Endothelial cell of umbilical vein (primary cell): ENCODE data around the gene TENM4. TPM values are rescaled to one million over a fixed set of nuclear protein-coding genes. Genes with fewer than 3 reads are reported as not detected.

Experiments used
- BruUV-seq: library from RNA; stranded (reverse); fragments of 400-500 nt; replicated peaks from 2 replicates; lab custom pipeline; 2021; lab: Mats Ljungman, UMichigan
- CTCF ChIA-PET: fragments of 300-600, 350-600 bp; sonication (Branson Sonifier 250); formaldehyde crosslinking; loops from one replicate; lab custom pipeline; 2021; ENCODE audit warnings: antibody characterized with exemption, inconsistent platforms; lab: Charles Lee
- POLR2A ChIA-PET: fragments of 300-600, 350-600 bp; sonication (Branson Sonifier 250); formaldehyde crosslinking; loops from one replicate; lab custom pipeline; 2021; ENCODE audit warnings: antibody characterized with exemption, inconsistent platforms; lab: Charles Lee
- DNase-seq: peaks from one replicate; pipeline ENCODE4 v3.0.0-alpha.2; 2011; ENCODE audit warnings: low read depth, low spot score
- FAIRE-seq: peaks from 2 replicates; lab custom pipeline; 2011; peaks lifted over from hg19 to GRCh38; lab: Jason Lieb, UNC
- H2AFZ ChIP-seq: 2 replicates; pipeline ENCODE4 v1.6.0; 2012; ENCODE audit warnings: low read depth, low read length, control low read depth, inconsistent platforms
- H3K27ac ChIP-seq: 2 replicates; pipeline ENCODE4 v1.5.1; 2011; ENCODE audit warnings: low read depth, mild to moderate bottlenecking, control low read depth, low read length, moderate library complexity; ENCODE audit not compliant: insufficient read depth
- H3K27me3 ChIP-seq, 2 experiments: 2 replicates each; pipeline versions ENCODE4 v1.6.0 to v1.6.1; 2011; ENCODE audit warnings: low read length in 2 of 2, mixed read lengths in 1 of 2; ENCODE audit not compliant: control insufficient read depth in 2 of 2, insufficient read depth in 2 of 2
- H3K36me3 ChIP-seq, 2 experiments: 2 replicates in 1 of 2; 3 replicates in 1 of 2; pipeline ENCODE4 v1.5.1; 2011; ENCODE audit warnings: low read length in 2 of 2, mild to moderate bottlenecking in 1 of 2, moderate library complexity in 1 of 2; ENCODE audit not compliant: control insufficient read depth in 2 of 2, insufficient read depth in 2 of 2; ENCODE audit errors: extremely low read depth in 1 of 2
- H3K4me1 ChIP-seq: 3 replicates; pipeline ENCODE4 v1.5.1; 2011; ENCODE audit warnings: mild to moderate bottlenecking, low read length; ENCODE audit not compliant: control insufficient read depth, insufficient read depth; ENCODE audit errors: extremely low read depth
- H3K4me2 ChIP-seq: 2 replicates; pipeline ENCODE4 v1.6.1; 2011; ENCODE audit warnings: low read length, control low read depth, mixed read lengths; ENCODE audit not compliant: insufficient read depth
- H3K4me3 ChIP-seq, 3 experiments: fragments of 200-600 bp in 1 of 3; sonication (generic), shearing (Covaris generic) in 1 of 3; replicated peaks in 1 of 3; 2 replicates each; pipeline ENCODE4 v1.5.1; 2011 to 2016; ENCODE audit warnings: control low read depth in 3 of 3, low read length in 3 of 3, mild to moderate bottlenecking in 2 of 3, inconsistent platforms in 1 of 3, low read depth in 1 of 3, moderate library complexity in 1 of 3; ENCODE audit not compliant: insufficient read depth in 1 of 3
- H3K79me2 ChIP-seq: 2 replicates; pipeline ENCODE4 v1.6.0; 2012; ENCODE audit warnings: low read length, inconsistent platforms; ENCODE audit not compliant: control insufficient read depth, insufficient read depth
- H3K9ac ChIP-seq: replicated peaks from 2 replicates; pipeline ENCODE3; 2011; ENCODE audit warnings: low read length, control low read depth; ENCODE audit not compliant: insufficient read depth; ENCODE audit errors: extremely low read depth
- H3K9me1 ChIP-seq: replicated peaks from 3 replicates; pipeline ENCODE4 v1.6.0; 2011; ENCODE audit warnings: mild to moderate bottlenecking, low read length; ENCODE audit not compliant: control insufficient read depth, insufficient read depth; ENCODE audit errors: extremely low read depth
- H3K9me3 ChIP-seq: replicated peaks from 2 replicates; pipeline ENCODE4 v1.5.1; 2012; ENCODE audit warnings: low read length, inconsistent platforms; ENCODE audit not compliant: control insufficient read depth, insufficient read depth
- H4K20me1 ChIP-seq: replicated peaks from 2 replicates; pipeline ENCODE3; 2011; ENCODE audit warnings: mild to moderate bottlenecking, low read length; ENCODE audit not compliant: control insufficient read depth, insufficient read depth; ENCODE audit errors: extremely low read depth
- EZH2 ChIP-seq: IDR thresholded peaks from 2 replicates; pipeline ENCODE4 v1.6.1; 2012; ENCODE audit warnings: borderline replicate concordance, low read depth, mild to moderate bottlenecking, moderate library complexity, low read length, inconsistent platforms; ENCODE audit not compliant: severe bottlenecking
- FOS ChIP-seq: IDR thresholded peaks from 2 replicates; pipeline ENCODE4 v1.6.1; 2011; ENCODE audit warnings: mild to moderate bottlenecking, low read length, moderate library complexity, borderline replicate concordance; ENCODE audit not compliant: insufficient read depth
- JUN ChIP-seq: IDR thresholded peaks from 2 replicates; pipeline ENCODE4 v1.6.1; 2011; ENCODE audit warnings: borderline replicate concordance, low read depth; ENCODE audit not compliant: insufficient read length, insufficient read depth
- MYC ChIP-seq: IDR thresholded peaks from one replicate; pipeline ENCODE4 v1.6.1; 2011; ENCODE audit warnings: mild to moderate bottlenecking, low read depth, low read length
- dilution Hi-C: fragments of 300-500 bp; cut with MboI; formaldehyde crosslinking; loops from one replicate; pipeline ENCODE4 v1.15.0; 2019; ENCODE audit warnings: low sequenced_read_pairs; ENCODE audit not compliant: extremely low pct_ligation_motif_present
- intact Hi-C: fragments of 100-400 bp; cut with micrococcal nuclease; formaldehyde crosslinking; loops from one replicate; pipeline ENCODE4 v1.10.0; 2022
- polyA plus RNA-seq, 4 experiments: library from polyadenylated mRNA; depleted of rRNA in 3 of 4; stranded (reverse) in 3 of 4; unstranded in 1 of 4; fragments of >200 nt; gene quantifications; 2 replicates each; pipeline versions ENCODE4 v1.2.1 to v1.2.3, GENCODE V29; 2011 to 2012; ENCODE audit warnings: missing spikeins in 1 of 4
- total RNA-seq: library from RNA; stranded (reverse); gene quantifications from 2 replicates; pipeline ENCODE4 v1.2.3, GENCODE V29; 2021

TENM4 gene
- total and polyA plus RNA-seq, 2 donors (not counting 3 experiments of a cell fraction or from before 2014, with no cell fraction given) = 0.06 to 0.27 TPM

DNA sequence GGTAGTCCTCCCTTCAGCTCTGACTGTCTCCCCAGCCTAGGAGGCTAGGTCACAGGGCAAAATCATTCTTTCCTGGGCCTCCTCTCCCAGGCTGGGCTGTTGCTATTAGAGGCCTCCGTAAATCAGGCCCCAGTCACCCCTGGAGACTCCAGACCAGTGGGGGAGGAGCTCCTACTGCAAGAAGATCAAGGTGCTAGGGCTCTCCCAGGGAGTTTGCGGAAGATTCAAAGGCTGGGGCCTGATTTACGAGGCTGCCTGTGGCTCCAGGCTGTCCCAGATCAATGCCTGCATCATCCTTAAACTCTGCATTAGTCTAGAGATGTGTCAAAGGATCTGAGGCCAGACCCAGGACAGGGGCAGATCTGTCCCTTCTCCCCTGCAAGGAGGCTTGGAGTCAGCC is 346.2 kb downstream of the TENM4 start:
- Histone ChIP-seq H3K4me1 (peaks cover 9% of the 10 kb centered on the region), H3K9ac (no peak overlapping the region), H3K9me3 (no peaks in the 10 kb centered on the region), H3K79me2 (no peaks in the 10 kb centered on the region), H3K9me1 (no peaks in the 10 kb centered on the region), H3K4me3 (no peak overlapping the region), H3K27ac (no peak overlapping the region), H3K4me2 (no peak overlapping the region), H2AFZ (no peak overlapping the region), H3K27me3 (no peaks in the 10 kb centered on the region), H4K20me1 (no peaks in the 10 kb centered on the region), H3K36me3 (no peaks in the 10 kb centered on the region)
- intact Hi-C loops (loop anchor here (2.0 kb wide), 1 partner anchor 14 kb away; no protein-coding TSS in a partner anchor), dilution Hi-C loops (no loop called here)
- FAIRE-seq (no peak), DNase-seq (no peak)
- ChIA-PET POLR2A (no interaction called here), CTCF (interaction anchor here (0.9 to 2.9 kb wide), 4 partner anchors 15 to 449 kb away, joined by 3 to 7 read pairs (median 5); no protein-coding TSS in a partner anchor)
- no TSS peak for BruUV-seq
- TF ChIP-seq EZH2 = no peak

GRCh38 chr11:79092791-79093353 is 348.0 kb downstream of the TENM4 start:
- no peaks in the 10 kb centered on the region for H4K20me1 ChIP-seq
- POLR2A ChIA-PET = no interaction called here
- H3K27me3 ChIP-seq = no peaks in the 10 kb centered on the region
- H2AFZ ChIP-seq = no peak overlapping the region
- TF ChIP-seq EZH2 (no peak), MYC (no peak), JUN (peak; percentile 37), FOS (peak; percentile 65)
- no peak overlapping the region for H3K9ac ChIP-seq
- dilution Hi-C loops (no loop called here), intact Hi-C loops (no loop called here)
- BruUV-seq = no TSS peak
- CTCF ChIA-PET = interaction anchor here (2.9 kb wide), 1 partner anchor 14 kb away, joined by 7 read pairs; no protein-coding TSS in a partner anchor
- no peaks in the 10 kb centered on the region for H3K9me1 ChIP-seq
- FAIRE-seq = peak; percentile 88
- no peaks in the 10 kb centered on the region for H3K9me3 ChIP-seq
- no peak overlapping the region for H3K4me2 ChIP-seq
- no peaks in the 10 kb centered on the region for H3K79me2 ChIP-seq
- H3K36me3 ChIP-seq = no peaks in the 10 kb centered on the region
- no peak overlapping the region for H3K27ac ChIP-seq
- peak; percentile 26 for DNase-seq
- peaks cover 12% of the 10 kb centered on the region for H3K4me1 ChIP-seq
- no peak overlapping the region for H3K4me3 ChIP-seq
